GM21526 (cell line): Measurements from ENCODE around the gene BCHE.
A peak's percentile ranks its signal among the peaks of the same experiment; 100 is the strongest.
"Not testable (repeated sequence)": the region's sequence is repeated elsewhere in the genome, so short reads cannot be mapped to it uniquely, and the experiment has no call there.

Experiments
- ATAC-seq: cut with Tn5 transposase; IDR thresholded peaks from one replicate; pipeline ENCODE4 v1.9.1; 2021; ENCODE audit warnings: moderate library complexity; ENCODE audit not compliant: unreplicated experiment, low FRiP score

Gene BCHE

GRCh38 chr3:165817160-165817709, 20.0 kb downstream of the BCHE start:
- ATAC-seq: no peak

GRCh38 chr3:165816209-165816608, 21.0 kb downstream of the BCHE start:
- no peak for ATAC-seq

GRCh38 chr3:165815682-165816081, 21.5 kb downstream of the BCHE start:
- ATAC-seq: no peak

DNA sequence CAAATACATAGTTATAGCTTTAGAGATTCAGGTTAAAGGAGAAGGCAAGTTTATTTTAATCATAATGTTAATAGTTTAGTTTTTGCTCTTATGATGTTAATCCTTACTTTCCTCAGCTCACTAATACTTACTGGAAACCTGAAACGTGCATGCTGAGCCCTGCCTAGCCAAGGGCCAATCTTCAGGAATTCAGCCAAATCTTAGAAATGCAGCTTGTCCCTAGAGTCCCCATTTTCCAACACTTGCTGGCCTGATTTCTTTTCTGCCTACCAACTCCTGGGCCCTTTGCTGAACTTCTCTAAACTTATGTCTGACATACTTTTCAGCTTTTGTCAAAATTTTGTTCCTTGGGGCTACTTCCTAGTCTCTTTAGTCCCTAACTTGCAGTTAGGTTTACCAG, 22.8 kb downstream of the BCHE start:
- no peak for ATAC-seq

GRCh38 chr3:165807937-165808336, 29.3 kb downstream of the BCHE start:
- ATAC-seq: not testable (repeated sequence)

DNA sequence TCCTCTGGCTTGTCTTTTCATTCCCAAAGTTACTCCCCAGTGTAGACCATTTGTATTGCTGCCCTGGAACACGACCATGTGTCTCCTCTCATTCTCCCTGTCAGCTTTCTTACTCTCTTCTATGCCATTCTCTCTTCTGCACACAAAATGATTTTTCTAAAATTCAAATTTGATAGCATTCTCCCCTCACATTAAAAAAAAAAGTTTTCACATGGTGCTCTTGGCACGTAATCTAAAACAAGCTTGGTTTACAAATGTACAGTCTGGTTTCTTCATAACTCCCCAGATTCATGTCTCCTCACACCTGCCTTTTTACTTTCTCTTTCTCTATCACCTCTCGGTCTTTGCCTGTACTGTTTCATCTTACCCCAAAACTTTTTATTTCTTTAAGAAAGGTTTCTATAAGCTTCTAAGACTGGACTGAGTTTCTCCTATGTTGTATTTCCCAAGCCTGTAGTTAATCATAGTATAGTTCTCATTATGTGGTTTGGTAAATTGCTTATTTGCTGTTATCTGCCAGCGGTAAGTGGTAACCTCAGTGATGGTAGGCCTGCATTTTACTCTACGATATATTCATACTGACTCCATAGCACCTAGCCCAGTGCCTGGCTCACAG, 31.2 kb downstream of the BCHE start:
- peak; percentile 96 for ATAC-seq

DNA sequence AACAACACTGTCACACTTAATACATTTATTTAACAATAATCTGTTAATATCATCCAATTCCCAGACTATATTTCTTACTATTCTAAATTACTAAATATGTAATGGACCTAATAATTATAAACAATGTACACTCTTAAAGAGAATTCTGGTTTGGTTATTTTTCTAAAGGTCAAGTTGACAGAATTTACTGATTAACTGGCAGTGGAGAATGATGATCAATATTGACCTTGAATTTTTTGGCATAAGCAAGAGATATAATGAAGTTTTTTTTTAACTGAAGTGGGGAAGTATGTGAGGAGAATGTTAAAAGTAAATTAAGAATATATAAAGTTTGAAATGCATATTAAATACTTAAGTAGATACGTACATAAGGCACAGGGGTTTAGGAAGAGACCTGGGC, 33.8 kb downstream of the BCHE start:
- ATAC-seq: no peak

GRCh38 chr3:165800970-165801369, 36.3 kb downstream of the BCHE start:
- no peak for ATAC-seq

DNA sequence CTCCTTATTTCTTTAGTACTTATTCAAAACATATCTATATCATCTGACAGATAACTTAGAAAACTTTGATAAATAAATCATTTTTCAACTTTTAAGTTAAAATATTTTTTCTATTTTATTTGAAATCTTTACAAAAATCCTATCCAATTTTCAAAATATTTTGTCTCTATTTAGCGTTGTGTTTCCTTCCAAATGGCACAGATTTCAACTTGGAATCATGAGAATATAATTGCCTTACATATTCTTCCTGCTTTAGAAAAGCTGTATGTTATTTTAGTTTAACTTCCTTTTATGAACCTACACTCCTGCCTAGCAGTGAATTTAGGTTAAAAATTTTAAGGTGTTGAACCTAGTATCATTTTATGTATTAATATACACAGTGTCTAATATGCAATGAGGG, 38.2 kb downstream of the BCHE start:
- ATAC-seq: no peak

GRCh38 chr3:165797551-165797950, 39.7 kb downstream of the BCHE start:
- no peak for ATAC-seq

GRCh38 chr3:165796701-165797100, 40.5 kb downstream of the BCHE start:
- no peak for ATAC-seq

DNA sequence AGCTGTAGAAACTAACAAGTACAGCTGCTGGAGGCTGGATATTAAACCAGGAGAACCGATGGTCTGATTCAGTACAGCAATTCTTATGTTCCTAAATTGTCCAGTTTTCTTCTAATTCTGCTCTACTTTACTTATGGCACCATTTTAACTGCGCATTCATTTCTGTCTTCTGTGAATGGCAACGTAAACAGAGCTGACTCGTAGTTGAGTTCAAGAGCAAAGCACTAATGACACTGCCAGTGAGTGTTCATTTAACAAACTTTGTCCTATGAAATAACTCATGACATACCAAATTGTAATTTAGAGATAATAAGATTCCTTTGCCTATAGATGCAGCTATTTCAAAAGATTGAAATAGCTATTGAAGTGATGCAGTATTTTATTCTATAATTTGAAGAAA, 48.7 kb downstream of the BCHE start:
- no peak for ATAC-seq

DNA sequence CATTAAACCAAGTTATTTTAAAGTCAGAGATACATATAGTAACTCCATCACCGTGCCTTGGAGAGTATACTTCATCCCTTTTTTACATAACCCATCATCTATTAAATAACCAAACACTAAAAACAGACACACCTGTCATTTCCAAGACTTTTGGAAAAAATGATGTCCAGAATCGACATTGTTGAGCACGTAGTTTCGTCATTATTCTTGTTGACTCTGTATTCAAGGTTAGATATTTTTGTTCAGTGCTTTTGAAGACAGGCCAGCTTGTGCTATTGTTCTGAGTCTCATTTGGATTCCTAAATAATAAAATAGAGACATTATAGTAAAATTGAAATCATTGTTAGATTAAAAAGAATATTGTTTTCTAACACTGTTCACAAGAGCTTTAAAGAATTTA, 51.2 kb downstream of the BCHE start:
- no peak for ATAC-seq

DNA sequence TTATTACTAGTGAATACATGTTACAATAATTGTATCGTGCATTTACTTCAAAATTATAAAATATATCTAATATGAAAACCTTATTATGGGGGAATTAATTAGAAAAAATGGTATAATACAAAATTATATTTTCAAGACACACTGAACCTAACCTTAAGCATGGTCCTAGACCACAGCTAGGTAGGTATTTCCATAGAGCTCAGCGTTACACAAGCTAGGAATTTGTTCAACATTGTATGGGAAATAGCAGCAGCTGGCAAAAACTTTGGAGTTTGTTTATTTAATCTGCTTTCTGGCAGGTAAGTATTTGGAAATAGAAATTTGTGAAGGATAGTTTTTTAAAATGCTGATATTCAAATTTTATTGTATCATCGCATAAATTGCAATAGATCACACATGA, 52.9 kb downstream of the BCHE start:
- no peak for ATAC-seq

GRCh38 chr3:165783383-165783782, 53.8 kb downstream of the BCHE start:
- ATAC-seq: no peak

GRCh38 chr3:165778891-165779290, 58.3 kb downstream of the BCHE start:
- no peak for ATAC-seq

- ATAC-seq: no peak
Measured at GRCh38 chr3:165778456-165778855, 58.8 kb downstream of the BCHE start.

GRCh38 chr3:165775824-165776223, 61.4 kb downstream of the BCHE start:
- no peak for ATAC-seq

GRCh38 chr3:165770781-165771180, 66.4 kb downstream of the BCHE start:
- ATAC-seq: no peak

- no peak for ATAC-seq
Measured at GRCh38 chr3:165768680-165769079, 68.5 kb downstream of the BCHE start.

DNA sequence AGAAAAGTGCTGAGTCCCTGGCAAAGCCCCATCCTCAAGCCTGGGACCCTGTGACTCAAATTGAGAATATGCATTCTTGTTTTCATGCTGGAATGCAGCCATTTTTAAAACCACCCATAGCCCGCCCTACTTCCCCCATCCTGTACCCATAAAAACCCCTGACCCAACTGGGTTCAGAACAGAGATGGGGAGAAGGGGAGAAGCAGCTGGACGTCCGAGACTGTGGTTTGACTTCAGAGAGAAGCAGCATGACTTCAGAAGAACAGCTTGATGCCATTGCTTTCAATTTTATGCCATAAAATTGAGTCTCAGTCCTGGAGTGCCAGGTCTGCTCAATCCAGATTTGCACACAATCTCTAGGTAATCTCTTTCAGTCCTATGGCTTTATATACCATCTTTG, 78.2 kb downstream of the BCHE start:
- no peak for ATAC-seq

DNA sequence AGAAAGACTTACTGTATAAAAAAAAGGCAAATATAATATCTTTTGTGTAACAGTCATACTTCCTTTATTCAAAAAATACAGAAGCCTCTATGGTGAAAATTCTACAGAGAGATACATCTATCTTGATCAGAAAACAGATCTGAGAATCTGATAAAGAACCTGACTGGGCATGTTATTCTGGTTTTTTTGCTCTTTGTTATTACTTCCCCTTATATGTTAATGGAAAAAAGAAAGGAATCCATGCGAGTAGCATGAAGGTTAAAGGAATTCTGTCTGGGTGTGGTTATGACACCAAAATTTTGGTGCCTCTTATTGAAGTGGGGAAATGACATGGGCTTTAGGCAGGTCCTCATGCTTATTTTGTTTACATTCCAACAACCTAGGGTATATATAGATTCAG, 81.7 kb downstream of the BCHE start:
- no peak for ATAC-seq
